Measurements from ENCODE around the gene MORN4.
"Not testable (repeated sequence)": the region's sequence is repeated elsewhere in the genome, so short reads cannot be mapped to it uniquely, and the experiment has no call there.

MORN4 gene

GRCh38 chr10:97650726-97651125 is 17.4 kb upstream of the MORN4 start:
- TF ChIP-seq CTCF (IDR thresholded peaks at IDR 0.05; ENCODE audit: low read depth, low read length) = no peak
- no peak for DNase-seq (ENCODE audit: extremely low read depth, low read depth)

GRCh38 chr10:97649405-97649750 is 16.1 kb upstream of the MORN4 start:
- not testable (repeated sequence) for DNase-seq (ENCODE audit: extremely low read depth, low read depth)

GRCh38 chr10:97648562-97649404 is 15.5 kb upstream of the MORN4 start:
- TF ChIP-seq CTCF (IDR thresholded peaks at IDR 0.05; ENCODE audit: low read depth, low read length) = no peak
- DNase-seq (ENCODE audit: extremely low read depth, low read depth) = peak; percentile 70

DNA sequence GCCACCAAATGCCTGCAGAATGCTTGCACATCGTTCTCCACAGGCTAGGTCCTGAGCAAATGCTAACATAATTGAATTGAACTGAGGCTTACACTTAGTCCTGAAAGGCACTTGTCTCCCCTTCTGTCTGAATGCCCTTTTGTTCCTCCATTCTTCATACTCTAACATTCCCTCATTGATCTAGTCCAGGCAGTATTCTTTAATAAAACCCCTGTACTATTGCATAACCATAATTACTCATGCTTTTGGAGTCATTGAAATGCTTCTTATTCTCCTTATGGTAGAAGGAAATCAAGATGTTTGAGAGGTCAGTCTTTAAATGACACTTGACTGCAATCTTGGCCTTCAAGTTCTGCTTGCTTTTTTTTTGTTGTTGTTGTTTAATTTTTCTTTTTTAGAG is 14.3 kb upstream of the MORN4 start:
- TF ChIP-seq CTCF (IDR thresholded peaks at IDR 0.05; ENCODE audit: low read depth, low read length) = no peak
- DNase-seq (ENCODE audit: extremely low read depth, low read depth) = no peak

DNA sequence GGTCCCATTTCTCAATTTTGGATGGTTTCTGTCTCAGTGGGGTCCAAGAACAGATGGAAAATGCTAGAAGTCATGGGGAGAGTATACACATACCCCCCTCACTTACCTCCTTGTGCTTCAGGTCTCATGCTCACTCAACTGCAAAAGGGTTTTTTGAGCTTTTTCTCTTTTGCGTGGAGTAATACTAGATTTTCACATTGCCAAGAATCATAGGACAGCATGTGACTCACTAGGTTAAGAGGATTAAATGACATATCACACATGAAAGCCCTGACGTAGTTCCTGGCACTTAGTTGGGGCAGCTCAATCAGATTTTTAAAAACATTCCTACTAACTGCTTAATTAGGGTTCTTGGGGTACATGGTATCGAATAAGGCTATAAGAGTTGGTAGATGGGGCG is 11.6 kb upstream of the MORN4 start:
- DNase-seq (ENCODE audit: extremely low read depth, low read depth) = no peak
- no peak for TF ChIP-seq CTCF (IDR thresholded peaks at IDR 0.05; ENCODE audit: low read depth, low read length)

GRCh38 chr10:97643441-97643985 is 10.2 kb upstream of the MORN4 start:
- DNase-seq (ENCODE audit: extremely low read depth, low read depth) = no peak
- no peak for TF ChIP-seq CTCF (IDR thresholded peaks at IDR 0.05; ENCODE audit: low read depth, low read length)

GRCh38 chr10:97642471-97643159 is 9.3 kb upstream of the MORN4 start:
- DNase-seq (ENCODE audit: extremely low read depth, low read depth) = not testable (repeated sequence)

All from AG09319 (cell line).